Lung (tissue), 12 donors: ENCODE results near the gene RNF112. TPM values are rescaled to one million over a fixed set of nuclear protein-coding genes. Genes with fewer than 3 reads are reported as not detected.

Experiments
- ATAC-seq: fragments of 200-7000 bp; cut with Tn5 transposase; one replicate; pipeline ENCODE4 v1.9.1; 2020; ENCODE audit warnings: moderate number of reproducible peaks; ENCODE audit not compliant: insufficient read depth, low FRiP score
- DNase-seq, 3 donors: peaks; one replicate each; pipeline ENCODE4 v3.0.0-alpha.2; 2013 to 2017
- H3K27ac ChIP-seq, 2 donors: one replicate each; pipeline ENCODE4 v1.5.1; 2013; ENCODE audit warnings: mild to moderate bottlenecking in 2 of 2, moderate library complexity in 2 of 2, control low read depth in 1 of 2, inconsistent platforms in 1 of 2, low read depth in 1 of 2, low read length in 1 of 2
- H3K27me3 ChIP-seq, 3 donors: one replicate each; pipeline ENCODE4 v1.5.1; 2013; ENCODE audit warnings: low read length in 2 of 3; ENCODE audit not compliant: control insufficient read depth in 3 of 3, insufficient read depth in 3 of 3
- H3K36me3 ChIP-seq, 4 donors: one replicate each; pipeline ENCODE4 v1.5.1; 2013; ENCODE audit warnings: low read length in 4 of 4, mild to moderate bottlenecking in 1 of 4, moderate library complexity in 1 of 4; ENCODE audit not compliant: control insufficient read depth in 4 of 4, insufficient read depth in 4 of 4
- H3K4me1 ChIP-seq, 5 donors: one replicate each; pipeline ENCODE4 v1.5.1; 2013; ENCODE audit warnings: low read length in 5 of 5, mild to moderate bottlenecking in 2 of 5, moderate library complexity in 1 of 5; ENCODE audit not compliant: control insufficient read depth in 5 of 5, insufficient read depth in 5 of 5
- H3K4me3 ChIP-seq: one replicate; pipeline ENCODE4 v1.5.1; 2013; ENCODE audit warnings: mild to moderate bottlenecking, control low read depth, moderate library complexity
- H3K9ac ChIP-seq, 2 donors: one replicate each; pipeline ENCODE4 v1.5.1; 2013; ENCODE audit warnings: low read length in 2 of 2, control low read depth in 1 of 2; ENCODE audit not compliant: insufficient read depth in 1 of 2
- H3K9me3 ChIP-seq, 4 donors: one replicate each; pipeline ENCODE4 v1.5.1; 2013; ENCODE audit warnings: low read length in 3 of 4, mild to moderate bottlenecking in 1 of 4, moderate library complexity in 1 of 4; ENCODE audit not compliant: control insufficient read depth in 4 of 4, insufficient read depth in 3 of 4
- WGBS, 2 donors: extraction: QIAGEN DNeasy Blood & Tissue Kit; methylation state at CpG; one replicate each; pipeline ENCODE4 v1.1.7; 2013; 5-methylcytosine and 5-hydroxymethylcytosine counted together
- polyA plus RNA-seq, 2 donors: library from polyadenylated mRNA; stranded (reverse); fragments of 200-250 nt; gene quantifications; one replicate each; pipeline ENCODE4 v1.2.1, GENCODE V29; 2013
- total RNA-seq, 2 donors: library from RNA; depleted of rRNA in 1 of 2; stranded (reverse); fragments of >200 nt in 1 of 2; gene quantifications; one replicate each; pipeline ENCODE4 v1.2.1, GENCODE V29; 2014 to 2021
- TF ChIP-seq, protein P1 (sequence below): IDR thresholded peaks from 2 replicates; pipeline ENCODE4 v1.5.1; 2012; ENCODE audit warnings: mild to moderate bottlenecking; ENCODE audit errors: control extremely low read depth, extremely low read depth
- donor health status: control.
- donor health status: control.
- donor health status: Bipolar disorder and iron deficiency.
- donor health status: healthy.
- donor health status: DM: yes; HTN: yes; CAD: no.

Gene RNF112
- total and polyA plus RNA-seq, 4 donors, result 2.4 to 6.9 (median 3.3) TPM

DNA sequence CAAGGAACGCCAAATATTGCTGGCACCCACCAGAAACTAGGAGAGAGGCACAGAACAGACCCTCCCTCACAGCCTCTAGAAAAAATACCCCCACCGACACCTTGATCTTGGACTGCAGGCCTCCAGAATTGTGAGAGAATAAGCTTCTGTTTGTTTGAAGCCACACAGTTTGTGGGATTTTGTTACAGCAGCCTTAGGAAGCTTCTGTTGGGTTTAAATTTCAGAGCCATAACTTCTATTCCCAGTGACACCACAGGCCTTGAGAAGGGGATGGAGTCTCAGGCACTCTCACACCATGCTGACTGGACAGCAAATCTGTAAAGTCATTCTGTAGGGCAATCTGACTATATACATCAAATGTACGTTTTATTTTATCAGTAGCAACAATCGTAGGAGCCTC, 38.6 kb downstream of the RNF112 start:
- Histone ChIP-seq H3K27ac (no peak overlapping the region), H3K9ac (peak overlapping the region in 1 of 2 donors; percentile 75), H3K4me3 (no peak overlapping the region), H3K9me3 (peaks cover 0 to 2% (median 0%) of the 10 kb centered on the region in 4 donors), H3K27me3 (no peaks in the 10 kb centered on the region), H3K36me3 (no peaks in the 10 kb centered on the region), H3K4me1 (peaks cover 0 to 34% (median 3%) of the 10 kb centered on the region in 5 donors)
- DNase-seq, result no peak
- TF ChIP-seq, protein P1, sequence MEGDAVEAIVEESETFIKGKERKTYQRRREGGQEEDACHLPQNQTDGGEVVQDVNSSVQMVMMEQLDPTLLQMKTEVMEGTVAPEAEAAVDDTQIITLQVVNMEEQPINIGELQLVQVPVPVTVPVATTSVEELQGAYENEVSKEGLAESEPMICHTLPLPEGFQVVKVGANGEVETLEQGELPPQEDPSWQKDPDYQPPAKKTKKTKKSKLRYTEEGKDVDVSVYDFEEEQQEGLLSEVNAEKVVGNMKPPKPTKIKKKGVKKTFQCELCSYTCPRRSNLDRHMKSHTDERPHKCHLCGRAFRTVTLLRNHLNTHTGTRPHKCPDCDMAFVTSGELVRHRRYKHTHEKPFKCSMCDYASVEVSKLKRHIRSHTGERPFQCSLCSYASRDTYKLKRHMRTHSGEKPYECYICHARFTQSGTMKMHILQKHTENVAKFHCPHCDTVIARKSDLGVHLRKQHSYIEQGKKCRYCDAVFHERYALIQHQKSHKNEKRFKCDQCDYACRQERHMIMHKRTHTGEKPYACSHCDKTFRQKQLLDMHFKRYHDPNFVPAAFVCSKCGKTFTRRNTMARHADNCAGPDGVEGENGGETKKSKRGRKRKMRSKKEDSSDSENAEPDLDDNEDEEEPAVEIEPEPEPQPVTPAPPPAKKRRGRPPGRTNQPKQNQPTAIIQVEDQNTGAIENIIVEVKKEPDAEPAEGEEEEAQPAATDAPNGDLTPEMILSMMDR, result no peak
- 92% methylated on average over 4 of the region's 4 CpGs for WGBS, 2 donors
- ATAC-seq, result no peak

DNA sequence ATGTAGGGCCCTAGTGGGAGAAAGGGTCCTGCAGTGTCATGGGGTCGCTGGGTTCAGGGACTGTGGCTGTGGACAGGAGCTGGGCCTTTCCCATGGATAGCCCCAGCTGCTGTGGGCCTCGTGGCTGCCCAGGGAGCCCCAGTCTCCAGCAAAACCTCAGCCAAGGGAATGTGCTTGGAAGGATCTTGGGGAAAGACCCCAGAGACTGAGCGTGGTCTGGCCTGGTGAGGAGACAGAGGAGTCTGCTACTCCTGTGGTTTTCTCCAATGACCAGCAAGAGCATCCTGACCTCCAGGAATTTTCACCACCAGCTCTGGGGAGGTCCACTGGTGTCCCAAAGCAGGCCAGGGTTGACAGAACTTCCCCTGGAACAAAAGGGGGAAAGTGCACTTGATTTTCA, 42.3 kb downstream of the RNF112 start:
- no peaks in the 10 kb centered on the region for H3K36me3 ChIP-seq
- DNase-seq (no peak), ATAC-seq (no peak)
- H3K27me3 ChIP-seq, result no peaks in the 10 kb centered on the region
- no peak overlapping the region for H3K9ac ChIP-seq
- peaks cover 0 to 29% (median 12%) of the 10 kb centered on the region in 5 donors for H3K4me1 ChIP-seq
- H3K27ac ChIP-seq, result no peak overlapping the region
- H3K9me3 ChIP-seq, result no peaks in the 10 kb centered on the region
- no peak overlapping the region for H3K4me3 ChIP-seq
- WGBS, 2 donors, result 88 to 93% methylated on average over 3 of the region's 3 CpGs
- TF ChIP-seq, protein P1, result no peak

DNA sequence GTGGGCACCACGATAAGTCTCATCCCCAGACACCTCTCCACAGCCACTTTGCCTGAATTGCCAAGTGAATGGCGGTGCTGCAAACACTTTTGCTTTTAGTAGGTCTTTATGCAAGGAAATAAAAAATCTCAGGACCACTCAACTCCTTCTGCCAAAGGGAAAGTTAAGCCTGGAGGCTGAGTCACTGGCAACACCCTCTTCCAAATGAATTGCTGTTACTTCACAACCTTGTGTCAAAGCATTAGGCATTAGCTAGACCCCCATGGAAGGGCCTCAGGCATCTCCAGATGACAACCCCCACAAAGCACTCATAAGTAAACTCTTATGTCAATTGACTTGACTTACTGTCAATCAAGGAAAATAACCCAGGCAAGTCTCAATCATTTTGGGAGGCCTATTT, 43.0 kb downstream of the RNF112 start:
- Histone ChIP-seq H3K4me3 (no peak overlapping the region), H3K9me3 (no peaks in the 10 kb centered on the region), H3K27me3 (no peaks in the 10 kb centered on the region), H3K4me1 (peaks cover 0 to 23% (median 10%) of the 10 kb centered on the region in 5 donors), H3K36me3 (no peaks in the 10 kb centered on the region), H3K9ac (no peak overlapping the region), H3K27ac (no peak overlapping the region)
- 90 to 92% methylated on average over 2 of the region's 2 CpGs for WGBS, 2 donors
- TF ChIP-seq, protein P1, result no peak
- ATAC-seq (no peak), DNase-seq (no peak)
